ENCODE measurements around the gene ARMC8. TPM values are rescaled to one million over a fixed set of nuclear protein-coding genes. Genes with fewer than 3 reads are reported as not detected.

Gene ARMC8
- total RNA-seq, 8 experiments from 2014 or later = 23.2 to 49.1 (median 41.9) TPM

DNA sequence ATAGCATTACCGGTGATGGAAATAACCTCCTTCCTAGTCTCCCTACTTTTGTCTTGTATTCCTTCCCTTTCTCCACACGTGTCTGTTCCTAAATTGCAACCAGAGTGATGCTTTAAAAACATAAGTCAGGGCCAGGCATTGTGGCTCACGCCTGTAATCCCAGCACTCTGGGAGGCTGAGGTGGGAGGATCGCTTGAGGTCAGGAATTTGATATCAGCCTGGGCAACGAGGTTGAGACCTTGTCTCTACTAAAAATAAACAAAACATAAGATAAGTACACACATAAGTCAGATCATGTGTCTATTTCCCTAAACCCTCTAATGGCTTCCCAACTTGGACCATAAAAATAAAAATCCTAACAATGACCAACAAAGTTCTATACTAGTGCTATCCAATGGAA is 18.4 kb downstream of the ARMC8 start:
- WGBS, 10 experiments = 71 to 100% (median 93%) methylated on average over 1 to 4 of the region's 5 CpGs; no CpG with 5 or more reads in 1 of the 10 experiments
- H3K4me3 ChIP-seq = no peak overlapping the region
- H3K4me1 ChIP-seq (replicated peaks in 1 of 2) = peaks cover 0 to 3% of the 10 kb centered on the region in 2 donors
- no peak for ATAC-seq (replicated peaks in 6 of 8)
- in situ Hi-C loops (cut with MboI; ENCODE audit: low pct_unique_long_range_greater_than_20kb in 2 of 9, low sequenced_read_pairs in 9 of 9, unreplicated experiment in 9 of 9) = no loop called here
- H3K27ac ChIP-seq = no peak overlapping the region

DNA sequence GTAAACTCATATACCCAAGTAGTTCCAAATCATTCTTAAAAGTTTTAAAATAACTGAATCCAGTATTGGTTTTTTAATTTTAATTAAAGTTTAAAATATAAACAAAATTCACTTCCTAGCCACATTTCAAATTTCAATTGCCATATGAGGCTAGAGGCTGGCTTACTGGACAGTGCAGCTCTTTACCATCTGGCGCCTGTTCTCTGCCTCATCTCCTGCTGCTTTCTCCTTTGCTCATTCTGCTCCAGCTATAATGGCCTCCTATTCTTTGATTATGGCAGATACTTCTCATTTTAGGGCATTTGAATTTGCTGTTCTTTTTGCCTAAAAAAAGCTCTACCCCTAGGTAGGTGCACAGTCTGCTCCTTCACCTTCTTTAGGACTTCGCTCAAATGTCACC is 19.1 kb downstream of the ARMC8 start:
- H3K4me3 ChIP-seq = no peak overlapping the region
- H3K4me1 ChIP-seq (replicated peaks in 1 of 2) = peaks cover 0 to 6% of the 10 kb centered on the region in 2 donors
- no peak overlapping the region for H3K27ac ChIP-seq
- 81 to 100% (median 100%) methylated on average over 1 to 2 of the region's 2 CpGs; no CpG with 5 or more reads in 2 of the 10 experiments for WGBS, 10 experiments
- no peak for ATAC-seq (replicated peaks in 6 of 8)
- in situ Hi-C loops (cut with MboI; ENCODE audit: low pct_unique_long_range_greater_than_20kb in 2 of 9, low sequenced_read_pairs in 9 of 9, unreplicated experiment in 9 of 9) = no loop called here

DNA sequence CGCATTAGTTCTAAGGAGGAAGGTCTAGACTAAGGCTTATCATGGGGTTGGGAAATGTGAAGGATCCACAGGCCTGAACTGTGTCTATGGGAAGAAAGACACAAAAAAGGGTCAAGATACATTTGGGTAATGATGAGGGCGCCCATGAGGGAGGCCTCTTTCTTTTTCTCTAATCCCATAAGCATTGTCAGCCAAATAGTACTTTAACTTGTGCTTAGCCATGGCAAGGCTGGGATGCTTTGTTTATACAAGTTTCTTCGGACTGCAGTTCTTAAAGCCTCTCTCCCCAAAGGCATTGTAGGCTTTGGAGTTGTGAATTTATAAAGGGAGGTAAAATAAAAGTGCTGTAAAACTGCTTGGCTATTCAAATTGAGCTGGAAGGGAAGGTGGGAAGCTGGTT is 23.4 kb downstream of the ARMC8 start:
- WGBS, 10 experiments = 43 to 100% (median 96%) methylated on average over 1 to 3 of the region's 3 CpGs; no CpG with 5 or more reads in 2 of the 10 experiments
- Histone ChIP-seq H3K4me1 (replicated peaks in 1 of 2) (peaks cover 0 to 6% of the 10 kb centered on the region in 2 donors), H3K27ac (no peak overlapping the region), H3K4me3 (no peak overlapping the region)
- ATAC-seq (replicated peaks in 6 of 8) = no peak
- in situ Hi-C loops (cut with MboI; ENCODE audit: low pct_unique_long_range_greater_than_20kb in 2 of 9, low sequenced_read_pairs in 9 of 9, unreplicated experiment in 9 of 9) = no loop called here

DNA sequence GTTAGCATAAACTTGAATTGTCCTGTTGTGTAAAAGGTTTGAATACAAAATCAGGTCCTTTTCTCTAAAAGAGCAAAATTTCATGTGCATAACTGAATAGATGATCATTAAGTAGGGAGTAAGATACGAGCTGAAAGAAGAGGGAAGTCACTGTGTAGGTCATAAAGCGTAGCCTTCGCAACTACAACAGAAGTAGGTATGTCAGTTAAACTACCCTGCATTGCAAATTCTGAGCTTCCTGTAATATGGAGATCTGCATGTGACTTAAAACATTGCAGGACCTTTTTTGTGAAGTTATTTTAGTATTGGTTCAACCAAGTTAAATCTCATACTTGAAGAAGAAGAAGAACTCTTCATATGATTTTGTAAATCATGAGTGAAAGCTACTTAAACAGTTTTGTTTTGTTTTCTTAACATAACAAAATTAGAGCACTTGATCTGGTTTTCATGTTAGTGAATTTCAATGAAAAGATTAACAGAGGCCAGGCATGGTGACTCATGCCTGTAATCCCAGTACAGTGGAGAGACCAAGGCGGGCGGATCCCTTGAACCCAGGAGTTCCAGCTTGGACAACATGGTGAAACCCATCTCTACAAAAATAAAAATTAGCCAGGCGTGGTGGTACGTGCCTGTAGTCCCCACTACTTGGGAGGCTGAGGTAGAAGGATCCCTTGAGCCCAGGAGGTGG is 26.4 kb downstream of the ARMC8 start:
- WGBS, 10 experiments = 43 to 100% (median 82%) methylated on average over 2 to 6 of the region's 7 CpGs
- peak in 2 of 8 experiments; percentile 95 to 98 for ATAC-seq (replicated peaks in 6 of 8)
- Histone ChIP-seq H3K27ac (no peak overlapping the region), H3K4me3 (no peak overlapping the region), H3K4me1 (replicated peaks in 1 of 2) (peaks cover 0 to 6% of the 10 kb centered on the region in 2 donors)
- in situ Hi-C loops (cut with MboI; ENCODE audit: low pct_unique_long_range_greater_than_20kb in 2 of 9, low sequenced_read_pairs in 9 of 9, unreplicated experiment in 9 of 9) = no loop called here

DNA sequence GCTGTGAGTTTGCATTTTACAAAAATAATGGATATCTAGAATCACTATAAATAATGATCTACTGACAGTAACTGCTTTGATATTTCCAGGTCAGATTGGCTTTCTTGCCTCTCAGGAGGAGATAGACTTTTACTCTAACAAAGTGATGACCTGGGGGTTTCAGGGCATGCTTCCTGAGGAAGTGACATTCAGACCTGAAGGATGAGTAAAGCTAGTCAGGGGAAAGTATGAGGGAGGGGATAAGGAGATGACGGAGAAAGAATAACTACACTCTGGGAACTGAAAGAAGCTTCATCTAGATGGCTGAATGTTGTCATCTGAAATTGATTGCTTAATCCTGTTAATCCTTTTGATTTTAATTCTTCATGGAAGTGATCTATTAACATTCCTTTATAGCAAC is 32.2 kb downstream of the ARMC8 start:
- H3K4me1 ChIP-seq (replicated peaks in 1 of 2) = no peaks in the 10 kb centered on the region
- H3K27ac ChIP-seq = no peak overlapping the region
- H3K4me3 ChIP-seq = no peak overlapping the region
- no peak for ATAC-seq (replicated peaks in 6 of 8)
- in situ Hi-C loops (cut with MboI; ENCODE audit: low pct_unique_long_range_greater_than_20kb in 2 of 9, low sequenced_read_pairs in 9 of 9, unreplicated experiment in 9 of 9) = no loop called here
- WGBS, 10 experiments = 58 to 100% (median 100%) methylated on average over 1 of the region's 1 CpG; no CpG with 5 or more reads in 4 of the 10 experiments

DNA sequence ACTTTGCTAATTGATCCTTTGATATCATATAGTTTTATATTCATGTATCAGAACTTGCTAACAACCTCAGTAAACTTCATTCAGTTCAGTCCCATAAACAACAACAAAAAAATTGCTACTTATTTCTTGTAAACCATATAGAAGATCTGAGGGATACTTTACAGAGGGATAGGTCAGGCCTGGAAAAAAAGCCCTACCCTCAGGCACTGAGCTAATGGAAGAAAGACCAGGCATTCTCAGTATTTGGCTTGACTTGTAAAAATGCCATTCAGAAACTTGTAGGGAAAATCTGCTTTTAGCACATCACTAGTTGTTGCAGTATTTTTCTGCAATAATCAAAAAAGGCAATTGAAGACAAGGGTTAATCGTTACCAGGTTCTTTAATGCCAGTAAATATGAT is 33.1 kb downstream of the ARMC8 start:
- WGBS, 10 experiments = 83 to 100% (median 100%) methylated on average over 1 of the region's 1 CpG; no CpG with 5 or more reads in 2 of the 10 experiments
- no peak overlapping the region for H3K27ac ChIP-seq
- no peak for ATAC-seq (replicated peaks in 6 of 8)
- in situ Hi-C loops (cut with MboI; ENCODE audit: low pct_unique_long_range_greater_than_20kb in 2 of 9, low sequenced_read_pairs in 9 of 9, unreplicated experiment in 9 of 9) = no loop called here
- H3K4me1 ChIP-seq (replicated peaks in 1 of 2) = no peaks in the 10 kb centered on the region
- no peak overlapping the region for H3K4me3 ChIP-seq

DNA sequence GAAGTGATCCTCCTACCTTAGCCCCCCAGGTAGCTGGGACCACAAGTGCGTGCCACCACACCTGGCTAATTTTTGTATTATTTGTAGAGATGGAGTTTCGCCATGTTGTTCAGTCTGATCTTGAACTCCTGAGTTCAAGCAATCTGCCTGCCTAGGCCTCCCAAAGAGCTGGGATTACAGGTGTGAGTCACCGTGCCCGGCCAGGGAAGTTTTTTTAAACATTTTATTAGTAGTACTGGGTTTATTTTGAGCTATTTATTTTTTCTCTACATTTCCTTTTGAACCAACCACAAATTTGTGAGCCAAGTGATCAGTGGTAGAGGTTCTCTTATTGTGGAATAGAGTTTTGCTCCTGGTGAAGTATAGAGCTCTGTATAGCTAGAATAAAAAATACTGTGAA is 33.7 kb downstream of the ARMC8 start:
- Histone ChIP-seq H3K27ac (no peak overlapping the region), H3K4me1 (replicated peaks in 1 of 2) (no peaks in the 10 kb centered on the region), H3K4me3 (no peak overlapping the region)
- in situ Hi-C loops (cut with MboI; ENCODE audit: low pct_unique_long_range_greater_than_20kb in 2 of 9, low sequenced_read_pairs in 9 of 9, unreplicated experiment in 9 of 9) = no loop called here
- no peak for ATAC-seq (replicated peaks in 6 of 8)
- 50 to 100% (median 100%) methylated on average over 2 to 4 of the region's 4 CpGs; no CpG with 5 or more reads in 3 of the 10 experiments for WGBS, 10 experiments

DNA sequence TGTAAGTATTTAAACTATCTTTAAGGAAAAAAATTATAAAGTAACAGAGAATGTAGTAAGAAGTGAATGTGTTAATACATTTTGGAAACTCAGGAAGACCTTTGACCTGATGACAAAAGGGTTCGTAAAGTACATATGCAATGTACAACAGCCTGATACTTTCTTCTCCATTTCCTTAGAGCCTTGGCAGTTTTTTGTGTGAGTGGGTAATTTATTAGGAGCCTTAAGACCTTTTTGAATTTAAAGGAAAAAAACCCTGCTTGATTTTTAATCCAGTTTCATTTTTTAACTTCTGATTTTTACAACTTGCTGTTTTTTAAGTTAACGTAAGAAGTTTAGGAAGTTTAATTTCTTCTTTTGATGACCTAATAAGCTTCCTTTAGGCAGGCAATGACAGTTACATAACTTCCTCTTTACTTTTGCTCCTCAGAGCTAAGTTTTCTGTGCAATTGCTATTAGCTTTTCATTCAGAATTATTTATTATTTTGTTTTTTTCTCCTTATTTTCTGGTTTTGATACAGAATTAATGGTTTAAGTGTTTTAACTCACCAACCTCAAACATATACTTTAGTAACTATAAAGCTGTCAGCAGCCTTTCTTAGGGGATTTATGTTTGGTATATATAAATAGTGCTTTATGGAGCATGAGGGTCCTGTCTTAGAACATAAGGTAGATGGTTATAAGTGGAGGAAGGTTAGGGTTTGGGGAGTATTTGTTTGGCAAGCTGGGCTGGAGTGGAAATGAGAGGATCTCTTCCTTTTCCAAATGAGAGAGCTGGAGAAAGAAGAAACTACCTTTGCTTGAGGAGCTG is 35.2 kb downstream of the ARMC8 start:
- no peak for ATAC-seq (replicated peaks in 6 of 8)
- 83 to 100% (median 90%) methylated on average over 1 to 2 of the region's 2 CpGs for WGBS, 10 experiments
- H3K4me1 ChIP-seq (replicated peaks in 1 of 2) = no peaks in the 10 kb centered on the region
- in situ Hi-C loops (cut with MboI; ENCODE audit: low pct_unique_long_range_greater_than_20kb in 2 of 9, low sequenced_read_pairs in 9 of 9, unreplicated experiment in 9 of 9) = no loop called here
- H3K4me3 ChIP-seq = no peak overlapping the region
- no peak overlapping the region for H3K27ac ChIP-seq

DNA sequence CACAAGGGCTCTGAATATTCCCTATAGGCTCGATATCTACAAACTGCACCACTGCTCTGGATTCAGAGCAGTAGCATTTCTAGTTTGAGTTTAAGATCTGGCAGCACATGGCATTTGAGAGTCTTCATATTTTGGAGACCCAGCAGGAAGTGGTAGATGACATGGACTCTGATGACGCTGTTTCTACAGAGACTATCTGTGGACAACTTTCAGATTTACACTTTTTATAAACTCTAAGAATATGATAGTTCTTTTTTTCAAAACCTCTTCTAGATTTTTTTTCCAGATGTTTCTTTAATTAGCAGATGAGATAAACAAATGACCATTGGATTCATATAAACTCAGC is 35.8 kb downstream of the ARMC8 start:
- no peak overlapping the region for H3K4me3 ChIP-seq
- H3K27ac ChIP-seq = no peak overlapping the region
- no peaks in the 10 kb centered on the region for H3K4me1 ChIP-seq (replicated peaks in 1 of 2)
- in situ Hi-C loops (cut with MboI; ENCODE audit: low pct_unique_long_range_greater_than_20kb in 2 of 9, low sequenced_read_pairs in 9 of 9, unreplicated experiment in 9 of 9) = no loop called here
- ATAC-seq (replicated peaks in 6 of 8) = no peak
- 93 to 100% (median 100%) methylated on average over 1 to 2 of the region's 2 CpGs; no CpG with 5 or more reads in 1 of the 10 experiments for whole genome bisulfite sequencing, 10 experiments

DNA sequence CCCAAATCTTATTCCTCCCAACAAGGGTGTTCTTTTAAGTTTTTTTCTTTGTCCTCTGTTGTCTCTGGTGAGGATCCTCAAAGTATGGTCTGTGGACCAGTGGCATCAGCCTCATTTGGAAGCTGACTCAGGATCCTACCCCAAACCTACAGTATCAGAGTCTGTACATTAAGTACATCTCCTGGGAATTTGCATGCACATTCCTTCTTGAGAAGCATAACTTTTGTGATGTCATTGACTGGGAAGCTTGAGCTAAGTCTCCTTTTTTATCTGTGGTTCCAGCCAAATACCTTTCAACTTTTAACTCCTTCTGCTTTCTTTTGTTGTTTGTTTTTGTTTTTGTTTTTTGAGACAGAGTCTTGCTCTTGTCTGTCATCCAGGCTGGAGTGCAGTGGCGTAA is 40.5 kb downstream of the ARMC8 start:
- Histone ChIP-seq H3K27ac (no peak overlapping the region), H3K4me3 (no peak overlapping the region), H3K4me1 (replicated peaks in 1 of 2) (no peaks in the 10 kb centered on the region)
- ATAC-seq (replicated peaks in 6 of 8) = no peak
- in situ Hi-C loops (cut with MboI; ENCODE audit: low pct_unique_long_range_greater_than_20kb in 2 of 9, low sequenced_read_pairs in 9 of 9, unreplicated experiment in 9 of 9) = no loop called here
- WGBS, 10 experiments = 90 to 100% (median 100%) methylated on average over 1 of the region's 1 CpG; no CpG with 5 or more reads in 4 of the 10 experiments

DNA sequence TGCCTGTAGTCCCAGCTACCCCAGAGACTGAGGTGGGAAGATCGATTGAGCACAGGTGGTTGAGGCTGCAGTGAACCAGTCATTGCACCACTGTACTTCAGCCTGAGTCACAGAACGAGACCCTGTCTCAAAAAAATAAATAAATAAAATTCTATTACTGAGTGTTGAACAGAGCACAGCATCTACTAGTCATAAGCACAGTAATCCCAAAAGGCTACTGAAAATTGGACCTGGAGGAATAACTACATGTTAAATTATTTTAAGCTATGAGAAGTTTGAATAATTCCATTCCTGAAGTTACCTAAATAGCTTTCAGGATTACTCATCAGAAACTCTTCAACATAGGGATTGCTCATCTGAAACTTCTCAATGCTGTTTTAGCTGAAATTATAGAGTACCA is 43.4 kb downstream of the ARMC8 start:
- Histone ChIP-seq H3K4me3 (no peak overlapping the region), H3K27ac (no peak overlapping the region), H3K4me1 (replicated peaks in 1 of 2) (no peaks in the 10 kb centered on the region)
- in situ Hi-C loops (cut with MboI; ENCODE audit: low pct_unique_long_range_greater_than_20kb in 2 of 9, low sequenced_read_pairs in 9 of 9, unreplicated experiment in 9 of 9) = no loop called here
- 11 to 100% (median 84%) methylated on average over 1 to 2 of the region's 2 CpGs; no CpG with 5 or more reads in 4 of the 10 experiments for WGBS, 10 experiments
- ATAC-seq (replicated peaks in 6 of 8) = peak in 2 of 8 experiments; percentile 28 to 31

DNA sequence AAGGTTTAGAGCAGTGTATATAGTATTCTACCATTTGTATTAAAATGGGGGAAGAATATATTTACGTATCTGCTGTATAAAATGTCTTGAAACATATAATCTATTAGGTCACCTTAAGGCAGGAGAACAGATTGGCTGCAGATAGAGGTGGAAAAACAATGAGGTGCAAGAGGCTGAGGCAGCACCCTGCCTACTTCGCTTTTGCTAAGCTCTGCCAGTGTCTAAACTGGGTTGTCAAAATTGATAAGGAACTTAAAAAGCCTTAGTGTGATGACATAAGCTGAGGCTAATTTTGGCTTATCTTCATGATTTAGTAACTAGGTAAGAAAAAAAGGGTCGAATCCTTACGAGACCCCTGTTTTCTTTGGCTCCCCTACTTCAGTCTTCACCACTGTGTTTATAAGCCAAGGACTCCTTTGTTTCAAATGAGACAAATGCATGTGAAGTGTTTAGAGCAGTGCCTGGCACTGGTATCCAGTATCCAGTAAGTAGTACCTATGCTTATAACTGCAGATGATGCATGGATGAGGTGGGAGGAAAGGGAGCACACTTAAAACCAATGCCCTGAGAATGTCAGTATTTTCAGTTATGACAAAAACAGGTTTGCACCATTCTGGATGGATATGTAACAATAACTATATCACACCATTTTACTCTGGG is 45.7 kb downstream of the ARMC8 start:
- in situ Hi-C loops (cut with MboI; ENCODE audit: low pct_unique_long_range_greater_than_20kb in 2 of 9, low sequenced_read_pairs in 9 of 9, unreplicated experiment in 9 of 9) = no loop called here
- no peak for ATAC-seq (replicated peaks in 6 of 8)
- Histone ChIP-seq H3K4me1 (replicated peaks in 1 of 2) (no peaks in the 10 kb centered on the region), H3K27ac (no peak overlapping the region), H3K4me3 (no peak overlapping the region)
- WGBS, 10 experiments = 91 to 100% (median 99%) methylated on average over 1 to 4 of the region's 4 CpGs; no CpG with 5 or more reads in 2 of the 10 experiments
